HG02885 (cell line): ENCODE measurements around the gene RAVER1.
"Not testable (repeated sequence)": the region's sequence is repeated elsewhere in the genome, so short reads cannot be mapped to it uniquely, and the experiment has no call there.

Experiments used
- ATAC-seq: cut with Tn5 transposase; IDR thresholded peaks from one replicate; pipeline ENCODE4 v1.9.1; 2021; ENCODE audit warnings: mild to moderate bottlenecking; ENCODE audit not compliant: unreplicated experiment, poor library complexity

RAVER1 gene, protein sequence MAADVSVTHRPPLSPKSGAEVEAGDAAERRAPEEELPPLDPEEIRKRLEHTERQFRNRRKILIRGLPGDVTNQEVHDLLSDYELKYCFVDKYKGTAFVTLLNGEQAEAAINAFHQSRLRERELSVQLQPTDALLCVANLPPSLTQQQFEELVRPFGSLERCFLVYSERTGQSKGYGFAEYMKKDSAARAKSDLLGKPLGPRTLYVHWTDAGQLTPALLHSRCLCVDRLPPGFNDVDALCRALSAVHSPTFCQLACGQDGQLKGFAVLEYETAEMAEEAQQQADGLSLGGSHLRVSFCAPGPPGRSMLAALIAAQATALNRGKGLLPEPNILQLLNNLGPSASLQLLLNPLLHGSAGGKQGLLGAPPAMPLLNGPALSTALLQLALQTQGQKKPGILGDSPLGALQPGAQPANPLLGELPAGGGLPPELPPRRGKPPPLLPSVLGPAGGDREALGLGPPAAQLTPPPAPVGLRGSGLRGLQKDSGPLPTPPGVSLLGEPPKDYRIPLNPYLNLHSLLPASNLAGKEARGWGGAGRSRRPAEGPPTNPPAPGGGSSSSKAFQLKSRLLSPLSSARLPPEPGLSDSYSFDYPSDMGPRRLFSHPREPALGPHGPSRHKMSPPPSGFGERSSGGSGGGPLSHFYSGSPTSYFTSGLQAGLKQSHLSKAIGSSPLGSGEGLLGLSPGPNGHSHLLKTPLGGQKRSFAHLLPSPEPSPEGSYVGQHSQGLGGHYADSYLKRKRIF

DNA sequence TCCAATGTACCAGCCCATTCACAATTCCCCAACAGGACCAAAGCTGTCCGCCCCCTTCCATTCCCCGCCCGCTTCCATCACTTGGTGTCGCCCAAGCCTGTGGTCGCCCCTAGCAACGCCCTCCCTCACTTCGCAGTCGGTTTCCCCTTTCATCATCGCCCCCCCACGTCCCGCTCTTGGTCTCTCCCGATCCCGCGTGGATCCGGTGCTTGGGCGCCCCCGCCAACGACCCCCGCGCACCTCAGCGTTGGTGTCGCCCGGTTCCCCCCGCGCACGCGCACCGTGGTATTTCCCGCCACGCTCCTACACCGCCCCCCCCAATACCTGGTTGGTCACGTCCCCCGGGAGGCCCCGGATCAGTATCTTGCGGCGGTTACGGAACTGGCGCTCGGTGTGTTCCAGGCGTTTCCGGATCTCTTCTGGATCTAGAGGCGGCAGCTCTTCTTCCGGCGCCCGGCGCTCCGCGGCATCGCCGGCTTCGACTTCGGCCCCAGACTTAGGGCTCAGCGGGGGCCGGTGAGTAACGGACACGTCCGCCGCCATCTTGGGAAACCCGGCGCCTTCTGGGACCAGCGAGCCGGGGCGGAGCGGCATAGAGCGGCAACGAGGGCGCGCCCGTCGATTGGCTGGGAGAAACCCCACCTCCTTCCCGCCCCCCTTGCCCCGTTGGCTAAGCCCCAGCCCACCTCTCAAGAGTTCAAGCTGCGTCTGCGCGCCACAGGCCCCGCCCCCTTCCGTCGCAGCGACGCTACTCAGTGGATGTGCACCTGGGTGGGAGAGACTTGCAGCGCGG lies at the start of gene RAVER1:
RAVER1 (minus strand) TSS at position 565 of the 793 bp plus-strand sequence; CDS start at position 543, 22 bp downstream.
- ATAC-seq: peak; percentile 88

DNA sequence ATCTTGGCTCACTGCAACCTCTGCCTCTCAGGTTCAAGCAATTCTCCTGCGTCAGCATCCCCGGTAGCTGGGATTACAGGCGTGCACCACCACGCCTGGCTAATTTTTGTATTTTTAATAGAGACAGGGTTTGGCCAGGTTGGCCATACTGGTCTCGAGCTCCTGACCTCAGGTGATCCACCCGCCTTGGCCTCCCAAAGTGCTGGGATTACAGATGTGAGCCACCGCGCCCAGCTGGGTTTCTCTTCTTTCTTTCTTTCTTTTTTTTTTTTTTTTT lies 49.8 kb upstream of the RAVER1 start:
- not testable (repeated sequence) for ATAC-seq

DNA sequence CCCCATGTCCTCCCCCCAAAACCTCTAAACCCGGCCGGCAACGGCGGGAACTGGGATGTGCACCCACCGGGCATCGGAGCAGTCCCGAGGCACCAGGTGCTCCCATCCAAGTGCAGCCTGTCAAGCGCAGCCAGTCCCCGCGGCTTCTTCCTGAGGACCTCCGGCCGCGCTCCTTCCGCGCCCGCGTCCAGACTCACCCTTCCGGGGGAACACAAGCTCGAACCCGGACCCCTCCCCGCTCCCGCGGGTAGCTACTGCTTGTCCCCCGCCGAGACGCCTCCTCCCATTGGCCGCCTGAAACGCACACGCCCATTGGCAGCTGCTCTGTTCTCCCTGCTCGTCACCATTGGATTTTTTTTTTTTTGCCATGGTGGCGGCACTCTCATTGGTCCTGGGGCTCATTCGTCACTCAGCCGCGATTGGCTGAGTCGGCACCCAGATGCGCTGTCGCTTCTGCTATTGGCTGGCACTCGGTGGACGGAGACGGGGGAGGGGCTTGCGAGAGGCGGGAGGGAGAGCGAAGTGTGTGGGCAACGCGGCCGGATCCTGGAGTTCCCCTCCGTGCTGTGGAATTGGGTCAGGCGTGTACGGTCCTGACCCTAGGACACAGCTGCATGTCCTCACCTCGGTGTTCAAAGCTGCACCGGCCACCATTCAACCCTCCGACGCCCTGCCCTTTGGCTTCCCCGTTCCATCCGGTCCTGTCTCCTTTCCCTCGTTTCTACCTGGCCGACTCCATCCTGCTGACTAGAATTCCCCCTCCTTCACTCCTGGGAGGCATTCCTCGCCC lies 47.2 kb upstream of the RAVER1 start, which contains the start of gene TYK2:
TYK2 (minus strand) TSS at position 260 of the 790 bp plus-strand sequence. CDS start 2,166 bp downstream, outside the sequence.
- peak; percentile 93 for ATAC-seq

DNA sequence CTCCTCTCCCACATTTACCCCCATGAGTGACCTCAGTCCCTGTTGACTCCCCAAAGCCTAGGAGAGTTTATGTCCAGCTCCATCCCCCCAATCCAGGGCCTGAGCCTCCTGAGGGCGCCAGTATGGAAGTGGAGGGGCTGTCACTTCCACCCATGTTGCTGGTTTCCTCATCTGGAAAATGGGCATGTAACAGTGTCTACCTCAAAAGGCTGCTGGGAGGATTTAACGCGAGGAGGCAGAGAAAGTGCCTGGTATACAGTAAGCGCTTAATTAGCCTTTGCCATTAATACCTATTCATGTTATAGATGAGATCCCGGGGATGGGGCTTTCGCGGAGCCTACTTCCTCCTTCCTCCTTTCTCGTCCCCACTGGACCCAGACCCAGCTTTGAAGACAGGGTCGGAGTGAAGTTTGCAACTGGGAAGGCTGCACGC lies 46.6 kb upstream of the RAVER1 start:
- ATAC-seq: no peak

DNA sequence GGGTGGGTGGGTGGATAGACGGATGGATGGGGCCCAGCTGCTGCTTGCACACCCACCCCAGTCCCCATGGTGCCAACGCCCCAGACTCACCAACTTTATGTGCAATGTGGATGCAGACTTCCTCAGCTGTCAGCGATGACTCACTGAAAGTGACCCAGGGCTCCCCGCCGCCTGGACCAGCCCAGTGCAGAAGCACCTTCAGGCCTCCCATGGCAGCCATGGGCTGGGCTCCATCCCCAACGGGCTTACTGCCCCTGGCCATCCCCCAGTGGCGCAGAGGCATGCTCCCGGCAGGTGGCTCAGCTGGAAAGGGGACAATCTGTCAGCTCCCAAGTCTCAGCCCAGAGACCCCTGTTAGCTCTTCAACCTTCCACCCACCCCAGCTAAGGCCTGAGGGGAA lies 44.8 kb upstream of the RAVER1 start:
- no peak for ATAC-seq

DNA sequence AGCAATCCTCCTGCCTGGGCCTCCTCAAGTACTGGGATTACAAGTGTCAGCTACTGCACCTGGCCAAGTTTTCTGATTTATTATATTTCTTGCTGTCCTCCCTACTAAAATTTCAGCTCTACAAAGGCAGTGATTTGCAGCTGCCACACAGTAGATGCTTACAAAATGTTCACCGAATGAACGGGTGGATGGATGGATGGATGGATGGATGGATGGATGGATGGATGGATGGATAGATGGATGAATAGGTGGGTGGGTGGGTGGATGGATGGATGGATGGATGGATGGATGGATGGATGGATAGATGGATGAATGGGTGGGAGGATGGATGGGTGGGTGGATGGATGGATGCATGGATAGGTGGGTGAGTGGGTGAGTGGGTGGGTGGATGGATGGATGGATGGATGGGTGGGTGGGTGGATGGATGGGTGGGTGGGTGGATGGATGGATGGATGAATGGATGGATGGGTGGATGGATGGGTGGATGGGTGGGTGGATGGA lies 43.9 kb upstream of the RAVER1 start:
- ATAC-seq: not testable (repeated sequence)

DNA sequence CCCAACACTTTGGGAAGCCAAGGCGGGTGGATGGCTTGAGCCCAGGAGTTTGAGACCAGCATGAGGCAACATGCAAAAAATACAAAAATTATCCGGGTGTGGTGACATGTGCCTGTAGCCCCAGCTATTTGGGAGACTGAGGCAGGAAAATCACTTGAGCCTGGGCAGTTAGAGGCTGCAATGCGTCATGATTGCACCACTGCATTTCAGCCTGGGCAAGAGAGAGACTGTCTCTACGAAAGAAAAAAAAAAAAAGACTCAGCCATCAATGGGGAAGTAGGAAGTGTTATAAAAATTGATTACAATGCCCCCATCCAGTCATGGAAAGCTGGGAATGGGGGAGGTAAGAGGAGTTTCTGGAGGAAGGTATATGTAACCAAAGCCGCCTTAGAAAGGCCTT lies 41.6 kb upstream of the RAVER1 start:
- ATAC-seq: no peak

DNA sequence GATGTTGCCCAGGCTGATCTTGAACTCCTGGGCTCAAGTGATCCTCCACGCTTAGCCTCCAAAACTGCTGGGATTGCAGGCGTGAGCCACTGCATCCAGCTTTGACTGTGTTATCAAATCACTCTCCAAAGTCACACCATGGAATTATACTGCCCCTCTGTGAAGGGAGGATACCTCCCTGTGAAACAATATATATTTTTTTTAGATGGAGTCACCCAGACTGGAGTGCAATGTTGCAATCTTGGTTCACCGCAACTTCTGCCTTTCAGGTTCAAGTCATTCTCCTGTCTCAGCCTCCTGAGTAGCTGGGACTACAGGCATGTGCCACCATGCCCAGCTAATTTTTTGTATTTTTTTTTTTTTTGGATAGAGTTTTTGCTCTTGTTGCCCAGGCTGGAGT lies 39.4 kb upstream of the RAVER1 start:
- no peak for ATAC-seq

DNA sequence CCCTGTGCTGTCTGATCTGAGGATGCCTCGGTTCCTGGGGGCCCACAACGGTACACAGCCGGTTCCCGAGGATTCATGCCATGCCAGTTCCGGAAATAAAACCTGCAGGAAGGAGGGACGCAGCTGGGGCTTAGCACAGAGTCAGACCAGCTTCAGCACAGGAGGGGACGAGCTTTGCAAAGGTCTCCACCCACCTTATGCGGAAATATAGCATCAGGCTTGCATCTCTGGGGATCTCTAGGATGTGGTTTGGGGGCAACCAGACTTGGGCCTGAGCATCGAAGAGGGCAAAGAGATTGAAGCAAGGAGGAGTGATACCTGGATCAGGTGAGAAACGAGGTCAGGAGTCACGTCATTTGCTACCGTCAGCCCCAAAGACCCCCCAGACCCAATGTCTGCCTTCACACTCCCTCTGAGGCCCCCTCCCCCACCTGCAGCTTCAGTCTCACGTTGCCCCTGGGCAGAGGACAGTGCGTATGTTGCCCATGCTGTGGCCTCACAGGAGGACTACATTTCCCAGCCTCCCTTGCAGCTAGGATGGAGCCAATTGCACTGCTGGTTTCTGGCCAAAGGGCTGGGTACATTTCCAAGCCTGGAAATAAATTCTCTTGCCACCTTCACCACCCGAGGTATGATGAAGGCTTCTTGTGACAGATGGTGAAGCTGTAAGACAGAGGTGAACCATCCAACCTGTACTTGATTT lies 34.9 kb upstream of the RAVER1 start:
- ATAC-seq: no peak

DNA sequence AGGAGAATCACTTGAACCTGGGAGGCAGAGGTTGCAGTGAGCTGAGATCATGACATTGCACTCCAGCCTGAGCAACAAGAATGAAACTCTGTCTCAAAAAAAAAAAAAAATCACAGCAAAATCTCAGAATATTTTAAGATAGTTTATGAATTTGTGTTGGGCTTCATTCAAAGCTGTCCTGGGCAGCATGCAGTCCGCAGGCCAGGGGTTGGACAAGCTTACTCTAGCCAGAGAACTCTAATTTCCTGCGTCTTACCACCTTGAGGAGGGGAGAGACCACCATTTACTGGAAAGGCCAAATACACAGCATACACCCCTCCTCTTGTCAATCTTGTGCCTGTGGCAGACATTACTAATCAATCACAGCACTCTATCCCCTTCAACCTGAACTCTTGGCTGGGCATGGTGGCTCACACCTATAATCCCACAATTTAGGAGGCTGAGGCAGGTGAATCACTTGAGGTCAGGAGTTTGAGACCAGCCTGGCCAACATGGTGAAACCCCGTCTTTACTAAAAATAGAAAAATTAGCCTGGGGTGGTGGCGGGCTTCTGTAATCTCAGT lies 33.7 kb upstream of the RAVER1 start:
- not testable (repeated sequence) for ATAC-seq

DNA sequence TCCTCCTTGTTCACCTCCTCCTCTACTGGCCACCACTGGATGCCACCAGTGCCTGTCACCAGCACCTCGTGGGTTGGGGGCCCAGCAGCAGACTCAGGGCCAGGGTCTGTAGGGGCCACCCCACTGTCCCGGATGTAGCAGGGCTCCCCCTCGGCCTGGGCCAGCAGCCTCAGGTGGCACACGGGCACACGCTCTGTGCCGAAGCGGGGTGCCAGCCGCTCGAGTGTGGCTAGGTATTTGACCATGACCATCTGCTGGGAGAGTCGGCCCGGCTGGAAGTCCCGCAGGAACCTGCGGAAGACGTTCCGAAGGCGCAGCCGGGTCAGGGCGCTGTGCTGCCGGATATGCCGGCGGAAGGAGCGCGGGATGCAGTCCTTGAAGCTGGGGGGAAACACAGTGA lies 32.2 kb upstream of the RAVER1 start:
- no peak for ATAC-seq

DNA sequence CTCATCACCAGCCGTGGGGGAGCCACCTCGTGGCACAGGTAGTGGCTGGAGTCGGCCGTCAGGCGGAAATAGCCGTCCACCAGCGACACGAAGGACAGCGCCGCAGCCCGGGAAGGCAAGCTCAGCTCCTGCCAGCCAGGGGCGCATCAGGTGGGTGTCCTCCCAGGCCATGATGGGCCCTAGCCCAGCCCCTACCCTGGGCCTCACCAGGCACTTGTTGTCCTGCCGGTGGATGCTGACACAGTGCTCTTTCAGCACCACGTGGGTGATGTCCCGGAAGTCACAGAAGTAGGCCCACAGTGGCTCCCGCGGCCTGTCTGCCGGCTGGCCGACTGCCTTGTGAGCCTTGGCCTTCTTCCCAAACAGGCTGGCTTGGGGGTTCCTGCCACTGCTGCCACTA lies 31.3 kb upstream of the RAVER1 start:
- no peak for ATAC-seq

DNA sequence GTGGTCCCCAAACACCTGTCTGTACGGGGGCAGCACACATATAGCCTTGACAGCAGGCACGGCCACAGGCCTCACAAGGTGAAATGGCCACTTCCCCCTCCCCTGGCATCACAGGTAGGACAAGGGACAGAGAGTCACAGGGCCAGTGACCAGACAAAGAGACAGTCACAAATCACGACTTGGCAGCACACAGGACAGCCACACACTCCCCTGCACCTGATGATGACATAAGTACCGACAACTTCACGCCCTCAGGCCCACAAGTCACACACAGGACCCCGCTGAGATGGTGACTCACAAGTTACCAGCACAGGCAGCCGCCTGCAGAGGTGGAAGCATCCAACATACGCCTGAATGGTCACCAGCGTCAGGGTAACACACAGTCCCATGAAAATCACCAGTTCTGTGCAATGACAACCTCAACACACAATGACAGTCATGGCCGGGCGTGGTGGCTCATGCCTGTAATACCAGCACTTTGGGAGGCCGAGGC lies 30.5 kb upstream of the RAVER1 start:
- ATAC-seq: no peak

DNA sequence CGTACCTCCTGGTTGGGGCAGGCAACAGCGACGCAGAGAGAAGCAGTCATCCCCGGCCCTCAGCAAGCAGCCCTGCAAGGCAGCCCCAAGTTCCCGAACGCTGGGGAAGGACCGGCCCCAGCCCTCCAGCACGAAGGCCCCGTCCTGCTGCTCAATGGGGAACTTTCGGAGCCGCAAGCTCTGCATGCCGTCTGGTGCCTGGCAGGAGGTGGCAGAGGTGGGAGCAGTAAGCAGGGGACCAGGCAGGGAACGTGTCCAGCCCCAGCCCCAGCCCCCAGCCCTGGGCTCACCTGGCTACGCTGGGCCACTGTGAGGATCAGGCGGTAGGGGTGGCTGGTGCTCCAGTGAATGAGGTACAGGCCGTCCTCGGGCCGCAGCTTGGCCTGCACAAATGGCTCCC lies 28.9 kb upstream of the RAVER1 start:
- no peak for ATAC-seq

DNA sequence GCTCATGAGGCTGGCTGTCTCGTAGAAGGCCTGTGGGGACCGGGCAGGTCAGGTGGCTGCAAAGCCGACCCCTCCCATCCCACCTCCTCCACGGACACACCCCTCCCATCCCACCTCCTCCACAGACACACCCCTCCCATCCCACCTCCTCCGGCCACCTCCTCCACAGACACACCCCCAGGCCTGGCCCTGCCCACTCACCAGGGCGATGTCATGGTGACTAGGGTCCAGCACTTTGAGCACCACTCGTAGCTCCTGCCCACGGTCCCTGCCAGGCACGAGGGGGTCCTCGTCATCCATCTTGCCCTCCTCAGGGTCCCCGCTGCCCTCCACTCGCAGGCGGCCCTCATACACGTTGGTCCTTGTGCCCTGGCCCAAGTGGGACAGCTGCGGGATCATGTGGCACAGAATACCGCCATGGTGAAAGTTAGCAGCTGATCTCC lies 28.3 kb upstream of the RAVER1 start:
- ATAC-seq: no peak

DNA sequence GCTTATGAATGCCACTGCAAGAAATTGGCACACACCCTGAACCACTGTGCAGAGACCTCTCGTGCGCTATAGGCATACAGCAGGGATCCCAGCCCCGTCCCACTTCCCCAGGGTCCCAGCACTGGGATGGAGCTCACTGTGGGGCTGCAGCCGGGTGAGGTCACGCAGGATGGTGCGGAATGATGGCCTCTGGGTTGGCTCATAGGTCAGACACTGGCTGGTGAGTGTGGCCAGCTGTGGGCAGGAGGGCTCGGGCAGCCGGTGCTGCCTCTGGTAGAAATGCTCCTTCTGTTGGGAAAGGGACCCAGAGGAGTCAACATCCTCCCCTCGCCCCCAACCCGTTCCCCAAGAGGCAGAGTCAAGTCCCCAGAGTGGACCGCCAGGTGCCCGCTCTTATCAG lies 23.1 kb upstream of the RAVER1 start:
- no peak for ATAC-seq

DNA sequence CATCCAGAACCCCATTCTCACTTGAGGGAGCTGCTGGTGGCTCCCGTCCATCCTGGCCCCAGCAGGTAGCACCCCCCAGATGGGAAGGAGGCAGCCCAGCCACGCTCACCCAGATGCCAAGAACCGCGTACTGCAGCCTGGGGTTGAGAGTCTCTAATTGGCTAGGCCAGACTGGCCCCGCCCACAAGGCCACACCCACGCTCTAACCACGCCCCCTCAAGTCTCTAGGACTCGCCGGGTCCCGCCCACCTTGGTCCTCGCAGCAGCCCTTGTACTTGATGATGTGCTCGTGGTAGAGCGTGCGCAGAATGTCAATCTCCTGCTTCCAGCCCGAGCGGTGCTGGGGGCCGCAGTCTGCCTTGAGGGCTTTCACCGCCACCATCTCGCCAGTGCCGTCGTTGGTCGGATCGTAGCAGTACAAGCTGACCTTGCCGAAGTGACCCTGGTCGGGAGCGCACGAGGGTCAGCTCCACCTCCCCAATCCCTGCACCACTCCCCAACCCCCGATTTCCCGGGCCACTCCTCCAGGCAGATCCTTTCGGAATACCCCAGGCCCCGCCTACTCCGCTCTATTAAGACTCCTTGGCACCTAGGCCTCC lies 20.6 kb upstream of the RAVER1 start:
- ATAC-seq: no peak
